SU-DHL-6 (cell line): ENCODE data around the gene VAT1L.

Source experiments
- H2AFZ ChIP-seq: fragments of 200-600 bp; sonication (generic); 2 replicates; pipeline ENCODE4 v1.6.1; 2014; ENCODE audit warnings: low read depth, mild to moderate bottlenecking, moderate library complexity, mixed read lengths, antibody characterized with exemption, low read length; ENCODE audit not compliant: severe bottlenecking
- H3F3A ChIP-seq: fragments of 200-600 bp; shearing (Covaris generic); 2 replicates; pipeline ENCODE4 v1.6.0; 2016; ENCODE audit warnings: antibody characterized with exemption, mild to moderate bottlenecking; ENCODE audit not compliant: insufficient read depth
- H3K27ac ChIP-seq: fragments of 200-600 bp; sonication (generic); 2 replicates; pipeline ENCODE4 v1.5.1; 2016; ENCODE audit warnings: low read depth, mild to moderate bottlenecking, low read length, moderate library complexity, mixed read lengths
- H3K27me3 ChIP-seq: fragments of 200-600 bp; sonication (generic), shearing (Covaris generic); 2 replicates; pipeline ENCODE4 v1.6.0; 2014; ENCODE audit warnings: mild to moderate bottlenecking, low read length
- H3K36me3 ChIP-seq: fragments of 200-600 bp; sonication (generic); 2 replicates; pipeline ENCODE4 v1.6.1; 2014; ENCODE audit warnings: mild to moderate bottlenecking, low read length, mixed read lengths
- H3K4me2 ChIP-seq: fragments of 300-600, 200-600 bp; shearing (Covaris generic), sonication (generic); 2 replicates; pipeline ENCODE4 v1.6.0; 2014; ENCODE audit warnings: low read length, low read depth, mild to moderate bottlenecking; ENCODE audit not compliant: poor library complexity, severe bottlenecking
- H3K4me3 ChIP-seq: fragments of 200-600 bp; sonication (generic); 2 replicates; pipeline ENCODE4 v1.5.1; 2014; ENCODE audit warnings: antibody characterized with exemption, low read length, mild to moderate bottlenecking, mixed read lengths; ENCODE audit not compliant: insufficient read depth, poor library complexity, severe bottlenecking
- H3K79me2 ChIP-seq: fragments of 200-600 bp; sonication (generic); 2 replicates; pipeline ENCODE4 v1.6.1; 2014; ENCODE audit warnings: mild to moderate bottlenecking, low read length, moderate library complexity; ENCODE audit not compliant: insufficient read depth
- H3K9ac ChIP-seq: fragments of 200-600 bp; sonication (generic); 2 replicates; pipeline ENCODE4 v1.7.0; 2014; ENCODE audit warnings: mild to moderate bottlenecking, low read length
- H3K9me2 ChIP-seq: fragments of 200-600 bp; sonication (generic); replicated peaks from 2 replicates; pipeline ENCODE4 v1.6.1; 2014; ENCODE audit warnings: low read length; ENCODE audit not compliant: insufficient read depth
- H3K9me3 ChIP-seq: fragments of 200-600 bp; sonication (generic); 2 replicates; pipeline ENCODE4 v1.6.1; 2014; ENCODE audit warnings: low read length, mixed read lengths; ENCODE audit not compliant: insufficient read depth
- H4K20me1 ChIP-seq: fragments of 200-600 bp; sonication (generic); 2 replicates; pipeline ENCODE4 v1.6.1; 2014; ENCODE audit warnings: low read depth, mild to moderate bottlenecking, antibody characterized with exemption, low read length, moderate library complexity, mixed read lengths
- EZH2phosphoT487 ChIP-seq: fragments of 200-600 bp; sonication (generic), shearing (Covaris generic); conservative IDR thresholded peaks from 2 replicates; pipeline ENCODE4 v1.6.1; 2018; ENCODE audit warnings: mild to moderate bottlenecking, antibody characterized with exemption, low read length, moderate library complexity, mixed read lengths
- TF ChIP-seq, protein P1 (sequence below): fragments of 200-600 bp; sonication (generic); IDR thresholded peaks from one replicate; pipeline ENCODE4 v1.5.1; 2017; ENCODE audit warnings: antibody characterized with exemption, mild to moderate bottlenecking, low read length, moderate library complexity; ENCODE audit not compliant: insufficient read depth, poor library complexity, severe bottlenecking

The VAT1L gene

GRCh38 chr16:77955127-77955526 is 166.8 kb downstream of the VAT1L start:
- Histone ChIP-seq H3K4me3 (no peak overlapping the region), H3F3A (no peaks in the 10 kb centered on the region), H3K79me2 (no peaks in the 10 kb centered on the region), H3K9me3 (no peaks in the 10 kb centered on the region), H2AFZ (no peak overlapping the region), H4K20me1 (no peaks in the 10 kb centered on the region), H3K27ac (no peak overlapping the region), H3K27me3 (no peaks in the 10 kb centered on the region), H3K4me2 (no peak overlapping the region), H3K36me3 (no peaks in the 10 kb centered on the region), H3K9ac (no peak overlapping the region), H3K9me2 (no peaks in the 10 kb centered on the region)
- TF ChIP-seq, protein P1, sequence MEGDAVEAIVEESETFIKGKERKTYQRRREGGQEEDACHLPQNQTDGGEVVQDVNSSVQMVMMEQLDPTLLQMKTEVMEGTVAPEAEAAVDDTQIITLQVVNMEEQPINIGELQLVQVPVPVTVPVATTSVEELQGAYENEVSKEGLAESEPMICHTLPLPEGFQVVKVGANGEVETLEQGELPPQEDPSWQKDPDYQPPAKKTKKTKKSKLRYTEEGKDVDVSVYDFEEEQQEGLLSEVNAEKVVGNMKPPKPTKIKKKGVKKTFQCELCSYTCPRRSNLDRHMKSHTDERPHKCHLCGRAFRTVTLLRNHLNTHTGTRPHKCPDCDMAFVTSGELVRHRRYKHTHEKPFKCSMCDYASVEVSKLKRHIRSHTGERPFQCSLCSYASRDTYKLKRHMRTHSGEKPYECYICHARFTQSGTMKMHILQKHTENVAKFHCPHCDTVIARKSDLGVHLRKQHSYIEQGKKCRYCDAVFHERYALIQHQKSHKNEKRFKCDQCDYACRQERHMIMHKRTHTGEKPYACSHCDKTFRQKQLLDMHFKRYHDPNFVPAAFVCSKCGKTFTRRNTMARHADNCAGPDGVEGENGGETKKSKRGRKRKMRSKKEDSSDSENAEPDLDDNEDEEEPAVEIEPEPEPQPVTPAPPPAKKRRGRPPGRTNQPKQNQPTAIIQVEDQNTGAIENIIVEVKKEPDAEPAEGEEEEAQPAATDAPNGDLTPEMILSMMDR: no peak

- H3K4me2 ChIP-seq: no peak overlapping the region
- no peaks in the 10 kb centered on the region for H3K79me2 ChIP-seq
- no peaks in the 10 kb centered on the region for H3K9me3 ChIP-seq
- no peaks in the 10 kb centered on the region for H3K27me3 ChIP-seq
- no peak for TF ChIP-seq EZH2phosphoT487
- TF ChIP-seq, protein P1: no peak
- H3K4me3 ChIP-seq: no peak overlapping the region
- no peak overlapping the region for H2AFZ ChIP-seq
- H3K27ac ChIP-seq: no peak overlapping the region
- no peaks in the 10 kb centered on the region for H3K9me2 ChIP-seq
- no peaks in the 10 kb centered on the region for H4K20me1 ChIP-seq
- no peaks in the 10 kb centered on the region for H3F3A ChIP-seq
- H3K9ac ChIP-seq: no peak overlapping the region
- H3K36me3 ChIP-seq: no peaks in the 10 kb centered on the region
Observed at GRCh38 chr16:77956231-77956630, 167.9 kb downstream of the VAT1L start.

DNA sequence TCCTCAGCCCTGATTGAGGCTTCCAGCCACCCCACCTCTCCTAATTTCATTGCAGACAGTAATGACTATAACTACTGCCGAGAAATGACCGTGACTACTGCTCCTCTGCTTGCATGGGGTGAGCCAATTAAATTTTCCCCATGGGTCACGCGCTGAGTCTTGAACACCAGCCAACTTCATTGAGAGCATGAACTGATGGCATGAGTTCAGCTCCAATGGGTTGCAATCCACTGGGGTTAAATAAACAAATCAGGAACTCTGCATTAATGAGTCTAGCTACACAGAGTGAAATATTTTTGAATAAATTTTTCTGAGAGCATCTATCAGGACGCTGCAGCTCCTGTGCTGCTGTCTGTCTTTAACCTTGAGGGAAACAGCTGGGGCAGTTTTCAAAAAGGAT is 172.4 kb downstream of the VAT1L start:
- Histone ChIP-seq H3K4me2 (no peak overlapping the region), H3F3A (no peaks in the 10 kb centered on the region), H2AFZ (no peak overlapping the region), H3K79me2 (no peaks in the 10 kb centered on the region), H3K9me3 (no peaks in the 10 kb centered on the region), H3K27ac (no peak overlapping the region), H3K9ac (no peak overlapping the region), H4K20me1 (no peaks in the 10 kb centered on the region), H3K9me2 (no peaks in the 10 kb centered on the region), H3K27me3 (no peaks in the 10 kb centered on the region), H3K4me3 (no peak overlapping the region), H3K36me3 (no peaks in the 10 kb centered on the region)
- TF ChIP-seq EZH2phosphoT487: no peak
- TF ChIP-seq, protein P1: no peak

- Histone ChIP-seq H3K27me3 (no peaks in the 10 kb centered on the region), H3K79me2 (no peaks in the 10 kb centered on the region), H3K9me2 (no peaks in the 10 kb centered on the region), H3K4me3 (no peak overlapping the region), H3K9ac (no peak overlapping the region), H3K27ac (no peak overlapping the region), H2AFZ (no peak overlapping the region), H3K36me3 (no peaks in the 10 kb centered on the region), H3K9me3 (no peaks in the 10 kb centered on the region), H3K4me2 (no peak overlapping the region), H3F3A (no peaks in the 10 kb centered on the region), H4K20me1 (no peaks in the 10 kb centered on the region)
- TF ChIP-seq EZH2phosphoT487: no peak
- TF ChIP-seq, protein P1: no peak
Observed at GRCh38 chr16:77961814-77962213, 173.4 kb downstream of the VAT1L start.
